Left cardiac atrium (tissue), 4 donors: ENCODE results near the gene HPN. TPM values are rescaled to one million over a fixed set of nuclear protein-coding genes. Genes with fewer than 3 reads are reported as not detected.
"Not testable (repeated sequence)": the region's sequence is repeated elsewhere in the genome, so short reads cannot be mapped to it uniquely, and the experiment has no call there.

Experiments
- ATAC-seq, 2 donors: fragments of 200-7000 bp; cut with Tn5 transposase; one replicate each; pipeline ENCODE4 v1.9.1; 2020; ENCODE audit warnings: mild to moderate bottlenecking in 2 of 2, moderate library complexity in 2 of 2
- DNase-seq: peaks from one replicate; pipeline ENCODE4 v3.0.0-alpha.2; 2020
- intact Hi-C, 2 donors: fragments of 100-400 bp; cut with DNase I; formaldehyde crosslinking; loops; one replicate each; pipeline versions ENCODE4 v1.14.1 to v1.15.1; 2022 to 2023
- total RNA-seq, 2 donors: library from RNA; stranded (reverse); fragmentation: NEBNext Ultra II Directional; extraction: Animal tissue kit (Norgen Biotek cat#: 25700); gene quantifications; one replicate each; pipeline ENCODE4 v1.2.1, GENCODE V29; 2021
- donor health status: DM: no; HTN: yes; CAD: no.
- donor health status: DM: no; HTN: yes; CAD: no; lungs with severe emphysema.
- donor health status: DM: yes; HTN: yes; CAD: no.
- donor health status: Dilated cardiomyopathy.

Gene HPN
- total RNA-seq, 2 donors from 2014 or later: 5.6 to 7.2 TPM

GRCh38 chr19:35023428-35023827, 18.1 kb upstream of the HPN start:
- intact Hi-C loops: no loop called here
- DNase-seq (no peak), ATAC-seq (peak in 1 of 2 donors; percentile 8)

- peak in 1 of 2 donors; percentile 5 for ATAC-seq
- intact Hi-C loops: no loop called here
- no peak for DNase-seq
Measured at GRCh38 chr19:35024095-35024494, 17.4 kb upstream of the HPN start.

- DNase-seq: no peak
Measured at GRCh38 chr19:35025969-35026368, 15.6 kb upstream of the HPN start.

GRCh38 chr19:35026418-35026817, 15.1 kb upstream of the HPN start:
- DNase-seq (no peak), ATAC-seq (no peak)
- intact Hi-C loops: no loop called here

More at GRCh38 chr19:35025969-35026368, 15.6 kb upstream of the HPN start:
- no peak for ATAC-seq
- intact Hi-C loops: no loop called here

GRCh38 chr19:35027009-35027408, 14.5 kb upstream of the HPN start:
- ATAC-seq (no peak), DNase-seq (no peak)
- intact Hi-C loops: no loop called here

- ATAC-seq (peak; percentile 30 to 34), DNase-seq (peak; percentile 66)
- intact Hi-C loops: no loop called here
Measured at GRCh38 chr19:35027851-35028599, 13.5 kb upstream of the HPN start.

GRCh38 chr19:35028600-35028885, 13.0 kb upstream of the HPN start:
- intact Hi-C loops, ATAC-seq, DNase-seq: not testable (repeated sequence)

GRCh38 chr19:35029275-35029736, 12.2 kb upstream of the HPN start:
- DNase-seq, ATAC-seq, intact Hi-C loops: not testable (repeated sequence)

- ATAC-seq: peak in 1 of 2 donors; percentile 3
- DNase-seq: no peak
- intact Hi-C loops: no loop called here
Measured at GRCh38 chr19:35029737-35030256, 11.7 kb upstream of the HPN start.

GRCh38 chr19:35030257-35031071, 11.1 kb upstream of the HPN start, which contains the start of gene SCN1B:
Gene SCN1B, plus strand, starts transcription at chr19:35030470. Its CDS starts 351 bp downstream, at chr19:35030821.
- ATAC-seq (peak; percentile 73 to 81), DNase-seq (peak; percentile 81)

GRCh38 chr19:35031072-35031881, 10.2 kb upstream of the HPN start:
- intact Hi-C loops: no loop called here
- ATAC-seq: peak; percentile 34 to 54
- no peak for DNase-seq

More at GRCh38 chr19:35030257-35031071, 11.1 kb upstream of the HPN start, which contains the start of gene SCN1B:
- intact Hi-C loops: no loop called here

- intact Hi-C loops: no loop called here
- DNase-seq: no peak
- ATAC-seq: no peak
Measured at GRCh38 chr19:35032356-35032865, 9.1 kb upstream of the HPN start.

- DNase-seq (no peak), ATAC-seq (no peak)
- intact Hi-C loops: no loop called here
Measured at GRCh38 chr19:35033067-35034004, 8.2 kb upstream of the HPN start.

- DNase-seq (no peak), ATAC-seq (no peak)
- intact Hi-C loops: no loop called here
Measured at GRCh38 chr19:35034005-35034502, 7.5 kb upstream of the HPN start.

- ATAC-seq: no peak
- no peak for DNase-seq
- intact Hi-C loops: no loop called here
Measured at GRCh38 chr19:35034588-35035382, 6.7 kb upstream of the HPN start.

- ATAC-seq (peak; percentile 52 to 54), DNase-seq (peak; percentile 70)
Measured at GRCh38 chr19:35037716-35038622, 3.6 kb upstream of the HPN start.

More at GRCh38 chr19:35037716-35038622, 3.6 kb upstream of the HPN start:
- intact Hi-C loops: no loop called here
